Thyroid gland (tissue), 4 donors: Measurements from ENCODE around the gene FLT1. TPM values are rescaled to one million over a fixed set of nuclear protein-coding genes. Genes with fewer than 3 reads are reported as not detected.

Experiments
- DNase-seq, 2 donors: peaks; one replicate each; pipeline ENCODE4 v3.0.0-alpha.2; 2019
- H3K27ac ChIP-seq, 3 donors: fragments of 200-600 bp; sonication (generic); 1 replicate in 2 of 3; 2 replicates in 1 of 3; pipeline ENCODE4 v1.5.1; 2016 to 2019; ENCODE audit warnings: mild to moderate bottlenecking in 1 of 3, moderate library complexity in 1 of 3
- H3K27me3 ChIP-seq: fragments of 200-600 bp; sonication (generic); one replicate; pipeline ENCODE4 v1.5.1; 2019
- H3K36me3 ChIP-seq, 2 donors: fragments of 200-600 bp; sonication (generic); one replicate each; pipeline ENCODE4 v1.5.1; 2016 to 2019
- H3K4me1 ChIP-seq, 2 donors: fragments of 200-600 bp; sonication (generic); one replicate each; pipeline ENCODE4 v1.5.1; 2017 to 2019
- H3K4me3 ChIP-seq, 3 donors: fragments of 200-600 bp; sonication (generic); replicated peaks in 1 of 3; 1 replicate in 2 of 3; 2 replicates in 1 of 3; pipeline ENCODE4 v1.5.1; 2016; ENCODE audit warnings: mild to moderate bottlenecking in 1 of 3
- H3K9me3 ChIP-seq: fragments of 200-600 bp; sonication (generic); one replicate; pipeline ENCODE4 v1.5.1; 2017
- POLR2A ChIP-seq, 2 donors: fragments of 450-650 bp; IDR thresholded peaks; one replicate each; pipeline ENCODE4 v1.6.1; 2017; ENCODE audit warnings: antibody characterized with exemption in 2 of 2, mild to moderate bottlenecking in 2 of 2, moderate library complexity in 1 of 2
- WGBS, 2 donors: methylation state at CpG; one replicate each; pipeline ENCODE4 v1.1.5; 2017; 5-methylcytosine and 5-hydroxymethylcytosine counted together
- intact Hi-C: fragments of 100-400 bp; cut with DNase I; formaldehyde crosslinking; loops from one replicate; pipeline ENCODE4 v1.15.1; 2023
- total RNA-seq, 4 donors: library from RNA; depleted of rRNA; stranded (reverse); fragments of >200 nt; gene quantifications; one replicate each; pipeline ENCODE4 v1.2.3, GENCODE V29; 2016
- TF ChIP-seq, protein P1 (sequence below), 6 experiments: fragments of 200-600 bp in 3 of 6; fragments of 450-650 bp in 3 of 6; sonication (generic) in 3 of 6; IDR thresholded peaks; one replicate each; pipeline ENCODE4 v1.5.1; 2016 to 2019; ENCODE audit warnings: antibody characterized with exemption in 6 of 6, mild to moderate bottlenecking in 2 of 6, inconsistent platforms in 1 of 6, moderate library complexity in 1 of 6

The FLT1 gene
- total RNA-seq, 4 donors from 2014 or later: 23.4 to 132 (median 44.4) TPM

DNA sequence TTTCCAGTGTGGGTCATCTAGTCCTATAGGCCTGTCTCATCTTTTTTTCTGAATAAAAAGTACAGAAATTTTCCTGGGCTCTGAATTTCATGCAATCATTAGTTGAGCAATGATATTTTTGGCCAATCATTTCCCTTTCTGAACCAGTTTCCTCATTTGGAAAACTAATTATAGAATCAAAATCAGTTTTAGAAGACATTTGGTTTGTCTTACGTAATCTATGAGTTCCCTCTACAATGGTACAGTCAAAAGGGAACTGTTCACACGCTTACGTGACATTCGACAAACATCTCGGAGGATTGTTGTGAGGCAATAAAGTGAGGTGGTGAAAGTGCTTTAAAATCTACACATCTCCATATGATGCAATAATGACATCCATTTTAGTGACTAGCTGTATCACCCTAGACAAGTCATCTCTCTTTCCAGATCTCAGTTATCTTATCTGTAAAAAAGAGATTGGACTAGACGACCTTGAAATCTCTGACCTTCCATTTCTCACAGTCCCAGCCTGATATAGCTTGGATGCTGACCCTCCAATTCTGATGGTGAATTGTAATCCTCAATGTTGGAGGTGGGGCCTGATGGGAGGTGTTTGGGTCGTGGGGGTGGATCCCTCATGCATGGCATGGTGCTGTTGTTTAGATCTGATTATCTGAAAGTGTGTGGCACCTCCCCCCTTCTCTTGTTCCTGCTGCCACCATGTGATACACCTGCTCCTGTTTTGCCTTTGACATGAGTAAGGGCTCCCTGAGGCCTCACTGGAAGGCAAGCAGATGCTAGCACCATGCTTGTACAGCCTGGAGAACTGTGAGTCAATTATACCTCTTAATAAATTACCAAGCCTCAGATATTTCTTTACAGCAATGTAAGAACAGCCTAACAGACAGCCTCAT lies 26.7 kb downstream of the FLT1 start:
- Histone ChIP-seq H3K9me3 (no peaks in the 10 kb centered on the region), H3K27me3 (no peaks in the 10 kb centered on the region), H3K4me3 (no peak overlapping the region), H3K4me1 (no peaks in the 10 kb centered on the region), H3K36me3 (no peaks in the 10 kb centered on the region), H3K27ac (no peak overlapping the region)
- TF ChIP-seq POLR2A (IDR thresholded peaks at IDR 0.05): no peak
- TF ChIP-seq, protein P1, sequence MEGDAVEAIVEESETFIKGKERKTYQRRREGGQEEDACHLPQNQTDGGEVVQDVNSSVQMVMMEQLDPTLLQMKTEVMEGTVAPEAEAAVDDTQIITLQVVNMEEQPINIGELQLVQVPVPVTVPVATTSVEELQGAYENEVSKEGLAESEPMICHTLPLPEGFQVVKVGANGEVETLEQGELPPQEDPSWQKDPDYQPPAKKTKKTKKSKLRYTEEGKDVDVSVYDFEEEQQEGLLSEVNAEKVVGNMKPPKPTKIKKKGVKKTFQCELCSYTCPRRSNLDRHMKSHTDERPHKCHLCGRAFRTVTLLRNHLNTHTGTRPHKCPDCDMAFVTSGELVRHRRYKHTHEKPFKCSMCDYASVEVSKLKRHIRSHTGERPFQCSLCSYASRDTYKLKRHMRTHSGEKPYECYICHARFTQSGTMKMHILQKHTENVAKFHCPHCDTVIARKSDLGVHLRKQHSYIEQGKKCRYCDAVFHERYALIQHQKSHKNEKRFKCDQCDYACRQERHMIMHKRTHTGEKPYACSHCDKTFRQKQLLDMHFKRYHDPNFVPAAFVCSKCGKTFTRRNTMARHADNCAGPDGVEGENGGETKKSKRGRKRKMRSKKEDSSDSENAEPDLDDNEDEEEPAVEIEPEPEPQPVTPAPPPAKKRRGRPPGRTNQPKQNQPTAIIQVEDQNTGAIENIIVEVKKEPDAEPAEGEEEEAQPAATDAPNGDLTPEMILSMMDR (IDR thresholded peaks at IDR 0.05): no peak
- intact Hi-C loops: no loop called here
- WGBS, 2 donors: 80 to 84% methylated on average over 7 of the region's 7 CpGs
- no peak for DNase-seq

- Histone ChIP-seq H3K36me3 (no peaks in the 10 kb centered on the region), H3K9me3 (no peaks in the 10 kb centered on the region), H3K4me3 (no peak overlapping the region), H3K27me3 (no peaks in the 10 kb centered on the region), H3K27ac (no peak overlapping the region), H3K4me1 (no peaks in the 10 kb centered on the region)
- no peak for DNase-seq
- intact Hi-C loops: no loop called here
- 87 to 89% methylated on average over 3 of the region's 3 CpGs for WGBS, 2 donors
- TF ChIP-seq, protein P1 (IDR thresholded peaks at IDR 0.05): no peak
- TF ChIP-seq POLR2A (IDR thresholded peaks at IDR 0.05): no peak
Measured at GRCh38 chr13:28467034-28467433, 27.9 kb downstream of the FLT1 start.

DNA sequence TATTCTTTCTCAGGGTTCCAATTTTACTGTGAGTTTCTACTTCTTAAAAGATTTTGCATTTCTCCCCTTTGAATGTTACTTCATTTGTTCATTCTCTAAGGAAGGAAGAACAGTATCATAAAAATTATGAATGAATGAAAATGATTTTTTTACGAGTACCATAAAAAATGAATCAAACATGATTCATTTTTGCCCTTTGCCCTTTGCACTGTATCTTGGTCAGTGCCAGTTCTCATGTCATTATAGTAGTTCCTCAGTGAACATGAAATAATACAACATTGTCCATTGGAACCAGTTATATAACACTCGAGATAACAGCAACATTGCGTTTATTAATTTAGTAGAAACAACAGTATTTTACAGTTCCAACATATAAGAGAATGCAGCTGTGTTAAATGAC lies 28.8 kb downstream of the FLT1 start:
- TF ChIP-seq, protein P1 (IDR thresholded peaks at IDR 0.05): no peak
- Histone ChIP-seq H3K4me3 (no peak overlapping the region), H3K36me3 (no peaks in the 10 kb centered on the region), H3K27me3 (no peaks in the 10 kb centered on the region), H3K9me3 (no peaks in the 10 kb centered on the region), H3K4me1 (no peaks in the 10 kb centered on the region), H3K27ac (no peak overlapping the region)
- WGBS, 2 donors: 89 to 91% methylated on average over 3 of the region's 3 CpGs
- DNase-seq: no peak
- intact Hi-C loops: no loop called here

DNA sequence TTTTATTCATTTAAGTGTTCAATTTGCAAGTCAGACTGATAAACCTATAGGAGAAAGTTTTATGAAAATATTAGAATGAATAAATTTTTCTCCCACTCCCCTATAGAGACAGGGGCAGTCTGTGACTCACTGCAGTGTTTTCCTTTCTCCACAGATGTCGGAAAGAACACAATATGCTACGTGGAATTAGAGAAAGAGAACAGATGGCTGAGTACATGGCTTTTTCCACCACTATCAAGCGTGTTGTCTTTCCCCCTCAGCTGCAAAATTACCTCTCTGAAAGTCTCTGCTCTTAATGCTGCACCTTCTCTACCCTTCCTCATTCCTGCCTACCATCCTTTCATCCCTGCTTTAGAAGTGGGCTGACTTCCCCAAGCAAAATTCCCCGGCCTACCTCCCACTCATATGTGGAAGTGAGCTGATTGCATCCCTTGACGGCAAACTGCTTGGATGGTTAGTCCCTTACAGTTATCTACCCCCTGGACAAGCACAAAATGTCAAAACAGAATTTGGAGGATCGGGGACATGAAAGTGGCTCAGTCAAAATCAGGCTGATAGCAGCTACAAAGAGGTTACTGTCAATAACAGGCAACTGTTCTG lies 30.0 kb downstream of the FLT1 start:
- intact Hi-C loops: no loop called here
- 87 to 88% methylated on average over 6 of the region's 6 CpGs for WGBS, 2 donors

More for the DNA sequence above, 30.0 kb downstream of the FLT1 start:
- Histone ChIP-seq H3K4me3 (no peak overlapping the region), H3K4me1 (no peaks in the 10 kb centered on the region), H3K36me3 (no peaks in the 10 kb centered on the region), H3K9me3 (no peaks in the 10 kb centered on the region), H3K27ac (no peak overlapping the region), H3K27me3 (no peaks in the 10 kb centered on the region)
- no peak for DNase-seq
- no peak for TF ChIP-seq POLR2A (IDR thresholded peaks at IDR 0.05)
- TF ChIP-seq, protein P1 (IDR thresholded peaks at IDR 0.05): no peak
